GM04504 (cell line): ENCODE measurements around the gene CCDC63.

Experiments used
- DNase-seq: peaks from one replicate; pipeline ENCODE4 v3.0.0-alpha.2; 2012; ENCODE audit warnings: low read depth

CCDC63 gene

GRCh38 chr12:110885152-110885840 is 38.5 kb downstream of the CCDC63 start:
- DNase-seq = no peak

- DNase-seq = no peak
Observed at GRCh38 chr12:110888256-110888991, 41.6 kb downstream of the CCDC63 start.

DNA sequence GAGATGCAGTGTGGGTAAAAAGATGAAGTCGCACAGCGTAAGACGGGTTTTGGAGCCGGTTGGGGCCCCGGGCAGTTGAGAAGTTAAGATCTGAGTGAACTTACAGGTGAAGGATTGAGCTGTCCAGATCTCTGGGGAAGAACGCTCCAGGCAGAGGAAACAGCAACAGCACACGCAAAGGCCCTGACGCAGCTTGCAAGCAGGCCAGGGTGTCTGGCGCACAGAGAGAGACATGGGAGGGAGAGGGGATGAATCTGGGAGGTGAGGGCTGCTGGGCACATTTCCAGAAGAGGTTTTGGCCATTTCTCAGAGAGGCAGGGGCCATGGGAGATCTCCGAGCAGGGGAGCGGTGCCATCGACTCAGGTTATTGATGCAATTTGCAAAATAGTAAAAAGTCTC is 42.6 kb downstream of the CCDC63 start:
- DNase-seq = no peak

DNA sequence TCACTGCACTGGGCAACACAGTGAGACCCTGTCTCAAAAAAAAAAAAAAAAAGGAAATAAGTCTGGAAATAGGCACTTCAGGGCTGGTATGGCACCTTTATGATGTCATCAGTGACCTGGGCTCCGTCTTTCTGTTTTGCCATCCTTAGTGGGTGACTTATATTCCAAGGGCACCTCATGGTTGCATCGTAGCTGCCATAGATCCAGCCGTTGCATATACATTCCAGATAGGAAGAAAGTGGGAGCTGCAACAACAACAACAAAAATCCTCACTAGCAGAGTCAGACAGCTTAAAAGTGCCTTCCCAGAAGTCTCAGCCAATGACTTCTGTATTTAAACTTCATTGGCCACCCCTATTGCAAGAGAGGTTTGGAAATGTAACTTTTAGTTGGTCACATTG is 47.2 kb downstream of the CCDC63 start:
- DNase-seq = no peak

DNA sequence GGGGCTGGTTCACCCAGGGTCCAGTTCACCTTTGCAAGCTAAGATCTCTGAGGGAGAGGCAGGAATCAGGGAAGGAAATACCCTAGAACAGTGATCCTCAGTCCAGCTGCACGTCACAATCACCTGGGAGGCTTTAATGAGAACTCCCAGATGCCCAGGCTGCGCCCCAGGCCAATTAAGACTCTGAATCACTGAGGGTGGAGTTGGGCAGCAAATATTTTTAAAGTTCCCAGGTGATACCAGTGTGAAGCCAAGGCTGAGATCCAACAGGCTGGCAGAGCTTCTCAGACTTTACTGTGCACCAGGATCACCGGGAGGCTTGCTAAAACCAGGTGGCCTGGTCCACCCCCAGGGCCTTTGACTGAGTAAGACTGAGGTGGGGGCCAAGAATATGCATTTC is 49.8 kb downstream of the CCDC63 start:
- DNase-seq = no peak

DNA sequence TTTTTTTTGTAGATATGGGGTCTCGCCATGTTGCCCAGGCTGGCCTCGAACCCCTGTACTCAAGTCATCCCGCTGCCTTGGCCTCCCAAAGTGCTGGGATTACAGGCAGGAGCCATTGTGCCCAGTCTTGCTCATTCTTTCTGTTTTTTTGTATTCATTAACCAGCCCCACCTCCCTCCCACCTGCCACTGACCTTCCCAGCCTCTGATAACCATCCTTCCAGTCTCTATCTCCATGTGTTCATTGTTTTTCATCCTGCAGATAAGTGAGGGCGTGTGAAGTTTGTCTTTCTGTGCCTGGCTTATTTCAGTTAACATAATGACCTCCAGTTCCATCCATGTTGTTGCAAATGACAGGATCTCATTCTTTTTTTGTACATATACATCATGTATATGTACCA is 54.6 kb downstream of the CCDC63 start:
- no peak for DNase-seq

GRCh38 chr12:110903511-110903910 is 56.7 kb downstream of the CCDC63 start:
- no peak for DNase-seq

- DNase-seq = no peak
Observed at GRCh38 chr12:110906083-110906482, 59.3 kb downstream of the CCDC63 start.

GRCh38 chr12:110906516-110906915 is 59.7 kb downstream of the CCDC63 start:
- DNase-seq = no peak

DNA sequence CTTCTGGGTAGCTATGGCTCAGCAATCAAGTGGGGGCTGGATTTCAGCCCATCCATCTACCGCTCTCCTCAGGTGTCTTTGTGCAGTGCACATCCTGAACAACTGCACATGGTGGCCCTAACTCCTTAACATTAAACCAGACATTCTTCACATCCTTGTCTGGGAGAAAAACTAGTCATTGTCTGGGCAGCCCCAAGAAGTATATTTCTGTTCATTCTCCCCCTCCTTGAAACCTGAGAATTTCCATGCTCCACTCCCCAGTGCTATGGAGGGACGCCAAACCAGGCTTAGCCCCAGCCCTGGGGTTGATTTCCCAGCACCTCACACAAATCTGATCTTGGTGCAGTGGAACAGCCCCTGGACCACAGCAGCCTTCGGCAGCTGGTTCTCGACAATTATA is 60.2 kb downstream of the CCDC63 start:
- no peak for DNase-seq

DNA sequence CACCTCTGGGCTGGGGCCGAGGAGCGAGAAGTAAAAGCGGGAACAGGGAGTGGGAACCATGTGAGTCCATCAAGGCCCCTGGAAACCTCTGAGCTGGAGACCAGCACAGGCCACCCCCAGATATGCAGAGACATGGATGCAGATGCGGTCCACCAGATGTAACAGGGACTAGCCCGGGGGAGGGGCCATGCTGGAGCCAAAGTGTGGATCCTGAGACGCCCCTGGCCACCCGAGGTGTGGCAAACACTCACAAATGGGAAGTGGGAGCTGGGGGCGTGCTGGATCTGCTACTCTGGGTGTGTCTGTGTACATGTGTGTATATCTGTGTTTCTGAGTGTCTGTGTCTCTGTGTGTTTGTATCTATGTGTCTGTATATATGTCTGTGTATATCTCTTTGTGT is 60.8 kb downstream of the CCDC63 start:
- no peak for DNase-seq

DNA sequence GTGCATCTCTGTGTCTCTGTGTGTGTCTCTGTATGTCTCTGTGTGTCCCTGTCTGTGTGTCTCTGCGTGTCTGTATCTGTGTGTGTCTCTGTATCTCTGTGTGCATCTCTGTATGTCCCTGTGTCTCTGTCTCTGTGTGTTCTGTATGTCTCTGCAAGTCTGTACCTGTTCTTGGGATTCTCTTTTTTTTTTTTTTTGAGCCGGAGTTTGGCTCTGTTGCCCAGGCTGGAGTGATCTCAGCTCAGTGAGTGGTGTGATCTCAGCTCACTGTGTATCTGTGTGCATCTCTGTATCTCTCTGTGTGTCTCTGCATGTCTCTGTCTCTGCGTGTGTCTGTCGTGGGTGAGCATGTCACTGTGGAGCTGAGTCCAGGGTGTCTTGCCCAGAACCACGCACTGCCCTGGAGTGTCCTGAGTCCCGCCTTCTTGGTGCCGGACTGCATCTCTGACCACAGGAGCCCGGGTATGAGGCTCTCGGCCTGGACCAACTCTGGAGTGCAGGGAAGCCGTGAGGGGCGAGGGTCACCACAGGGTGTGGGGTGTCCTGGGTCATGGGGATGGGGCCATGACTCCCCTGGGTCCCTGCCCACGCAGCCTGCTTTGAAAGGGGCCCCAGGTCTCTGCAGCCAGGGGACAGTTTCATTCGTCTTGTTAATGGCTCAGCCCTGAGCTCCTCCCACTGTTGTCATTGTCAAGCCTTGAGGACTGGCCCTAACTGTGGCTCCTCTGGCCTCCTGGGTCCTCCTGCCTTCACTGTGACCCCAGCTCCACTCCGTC is 61.8 kb downstream of the CCDC63 start:
- no peak for DNase-seq

DNA sequence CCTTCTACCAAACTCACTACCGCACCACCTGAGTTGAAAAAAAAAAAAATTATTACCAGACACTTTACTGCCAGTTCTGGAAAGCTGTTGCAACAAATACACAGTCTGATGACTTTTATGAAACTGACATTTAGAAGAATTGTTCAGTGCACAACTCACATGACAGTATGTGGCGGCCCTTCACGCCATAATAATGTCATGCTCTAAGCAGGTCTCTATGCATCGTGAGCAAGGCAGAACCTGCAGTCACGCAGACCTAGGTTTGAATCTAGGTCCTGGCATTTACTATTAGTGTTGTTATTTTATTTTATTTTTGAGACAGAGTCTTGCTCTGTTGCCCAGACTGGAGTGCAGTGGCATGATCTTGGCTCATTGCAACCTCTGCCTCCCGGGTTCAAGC is 65.5 kb downstream of the CCDC63 start:
- DNase-seq = no peak

DNA sequence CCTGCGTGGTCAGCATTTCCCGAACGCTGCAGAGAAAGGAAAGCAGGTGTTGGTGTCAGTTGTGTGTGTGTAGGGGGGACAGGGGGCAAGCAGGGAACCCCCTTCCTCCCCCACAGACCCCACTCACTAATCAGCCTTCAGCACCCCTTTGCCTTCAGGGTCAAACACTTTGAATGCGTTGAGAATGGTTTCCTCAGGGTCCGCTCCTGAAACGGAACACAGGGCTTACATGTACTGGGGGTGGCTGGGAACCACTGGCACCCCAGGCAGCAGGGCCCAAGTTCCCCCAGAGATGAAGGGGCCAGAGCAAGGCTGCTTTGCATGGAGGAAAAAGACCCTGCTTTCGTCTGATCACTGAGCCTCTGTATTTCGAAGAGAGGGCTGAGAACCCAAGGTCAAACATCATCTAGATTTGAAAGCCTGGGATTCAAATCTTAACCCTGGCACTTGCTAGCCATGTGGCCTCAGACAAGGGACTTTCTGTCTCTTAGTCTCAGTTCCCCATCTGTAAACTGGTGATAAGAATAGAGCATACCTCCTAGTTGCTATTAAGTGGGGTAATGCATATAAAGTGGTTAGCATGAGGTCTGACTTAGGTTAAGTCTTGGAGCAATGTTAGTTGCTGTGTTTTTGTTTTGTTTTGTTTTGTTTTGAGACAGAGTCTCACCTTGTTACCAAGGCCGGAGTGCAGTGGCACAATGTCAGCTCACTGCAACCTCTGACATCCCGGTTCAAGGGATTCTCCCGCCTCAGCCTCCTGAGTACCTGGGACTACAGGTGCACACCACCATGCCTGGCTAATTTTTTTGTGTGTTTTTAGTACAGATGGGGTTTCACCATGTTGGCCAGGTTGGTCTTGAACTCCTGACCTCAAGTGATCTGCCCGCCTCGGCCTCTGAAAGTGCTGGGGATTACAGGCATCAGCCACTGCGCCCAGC is 66.6 kb downstream of the CCDC63 start:
- DNase-seq = no peak

GRCh38 chr12:110916295-110916875 is 69.6 kb downstream of the CCDC63 start:
- DNase-seq = no peak

DNA sequence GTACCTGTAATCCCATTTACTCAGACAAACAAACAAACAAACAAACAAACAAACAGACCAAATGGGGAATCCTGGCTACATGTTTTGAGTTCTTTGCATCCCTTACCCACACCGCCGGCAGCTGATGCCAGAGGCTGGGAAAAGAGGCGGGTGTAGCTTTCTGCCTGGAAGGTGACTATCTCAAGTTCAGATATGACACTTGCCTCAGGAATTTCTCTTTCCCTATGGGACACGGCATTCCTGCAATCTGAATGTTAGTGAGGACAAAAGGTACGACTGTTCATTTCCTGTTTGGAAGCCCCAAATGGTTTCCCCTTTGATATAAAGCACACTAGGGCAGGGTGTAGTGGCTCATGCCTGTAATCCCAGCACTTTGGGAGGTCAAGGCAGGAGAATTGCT is 70.7 kb downstream of the CCDC63 start:
- no peak for DNase-seq

DNA sequence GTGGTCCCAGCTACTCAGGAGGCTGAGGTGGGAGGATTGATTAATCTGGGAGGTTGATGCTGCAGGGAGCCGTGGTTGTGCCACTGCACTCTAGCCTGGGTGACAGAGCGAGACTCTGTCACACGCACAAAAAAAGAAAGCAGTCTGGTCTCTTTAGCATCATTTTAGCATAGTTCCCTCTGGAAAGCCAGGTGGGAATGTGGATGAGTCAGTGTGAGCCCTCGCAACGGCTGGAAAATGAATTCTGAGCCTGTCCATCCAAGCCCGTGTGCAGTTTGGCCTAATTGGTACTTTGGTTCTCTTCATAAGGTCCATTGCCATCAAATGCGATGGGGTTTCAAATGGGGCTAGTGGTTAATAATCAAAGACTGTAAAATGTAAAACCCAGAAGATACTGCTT is 71.2 kb downstream of the CCDC63 start:
- no peak for DNase-seq

- DNase-seq = no peak
Observed at GRCh38 chr12:110919720-110920119, 72.9 kb downstream of the CCDC63 start.

- DNase-seq = no peak
Observed at GRCh38 chr12:110920324-110920910, 73.6 kb downstream of the CCDC63 start, which contains the start of gene MYL2. MYL2 (minus strand) TSS chr12:110920579; CDS start chr12:110920529, 50 bp downstream.

- DNase-seq = no peak
Observed at GRCh38 chr12:110921262-110921661, 74.5 kb downstream of the CCDC63 start.

- DNase-seq = no peak
Observed at GRCh38 chr12:110922652-110923051, 75.9 kb downstream of the CCDC63 start.
